Prostate gland (tissue), 2 donors: ENCODE results near the gene CRY2.

Source experiments
- CTCF ChIP-seq, 4 experiments: fragments of 200-600 bp in 2 of 4; fragments of 450-650 bp in 2 of 4; sonication (generic) in 2 of 4; IDR thresholded peaks; 1 replicate in 3 of 4; 2 replicates in 1 of 4; pipeline ENCODE4 v1.5.1; 2016 to 2019; ENCODE audit warnings: antibody characterized with exemption in 4 of 4, mild to moderate bottlenecking in 2 of 4, moderate library complexity in 2 of 4
- POLR2A ChIP-seq: fragments of 450-650 bp; IDR thresholded peaks from one replicate; pipeline ENCODE4 v1.6.1; 2016; ENCODE audit warnings: antibody characterized with exemption, mild to moderate bottlenecking
- POLR2AphosphoS5 ChIP-seq: sonication (generic); formaldehyde crosslinking; IDR thresholded peaks from one replicate; pipeline ENCODE4 v1.6.1; 2017; ENCODE audit warnings: antibody characterized with exemption

GRCh38 chr11:45869551-45869950 is 22.3 kb downstream of the CRY2 start:
- TF ChIP-seq POLR2AphosphoS5 = no peak
- TF ChIP-seq CTCF (IDR thresholded peaks at IDR 0.05) = no peak
- no peak for TF ChIP-seq POLR2A
